Left colon (tissue), 2 donors: ENCODE data around the gene TLR4. TPM values are rescaled to one million over a fixed set of nuclear protein-coding genes. Genes with fewer than 3 reads are reported as not detected.
A peak's percentile ranks its signal among the peaks of the same experiment; 100 is the strongest.

ENCODE experiments used
- ATAC-seq: fragments of 200-7000 bp; cut with Tn5 transposase; one replicate; pipeline ENCODE4 v1.9.1; 2020; ENCODE audit warnings: mild to moderate bottlenecking, moderate library complexity
- DNase-seq, 2 donors: peaks; one replicate each; pipeline ENCODE4 v3.0.0-alpha.2; 2020
- intact Hi-C, 2 donors: fragments of 100-400 bp; cut with DNase I in 1 of 2; cut with micrococcal nuclease in 1 of 2; formaldehyde crosslinking; loops; one replicate each; pipeline versions ENCODE4 v1.11.2 to v1.14.0; 2022; cut with DNase I, micrococcal nuclease
- total RNA-seq, 2 donors: library from RNA; stranded (reverse); fragmentation: NEBNext Ultra II Directional; extraction: Animal tissue kit (Norgen Biotek cat#: 25700); gene quantifications; one replicate each; pipeline ENCODE4 v1.2.1, GENCODE V29; 2021
- donor health status: DM: no; HTN: no; CAD: no.
- donor health status: DM: yes; HTN: yes; CAD: no.

Gene TLR4
- total RNA-seq, 2 donors from 2014 or later, result 6.0 to 12.8 TPM

DNA sequence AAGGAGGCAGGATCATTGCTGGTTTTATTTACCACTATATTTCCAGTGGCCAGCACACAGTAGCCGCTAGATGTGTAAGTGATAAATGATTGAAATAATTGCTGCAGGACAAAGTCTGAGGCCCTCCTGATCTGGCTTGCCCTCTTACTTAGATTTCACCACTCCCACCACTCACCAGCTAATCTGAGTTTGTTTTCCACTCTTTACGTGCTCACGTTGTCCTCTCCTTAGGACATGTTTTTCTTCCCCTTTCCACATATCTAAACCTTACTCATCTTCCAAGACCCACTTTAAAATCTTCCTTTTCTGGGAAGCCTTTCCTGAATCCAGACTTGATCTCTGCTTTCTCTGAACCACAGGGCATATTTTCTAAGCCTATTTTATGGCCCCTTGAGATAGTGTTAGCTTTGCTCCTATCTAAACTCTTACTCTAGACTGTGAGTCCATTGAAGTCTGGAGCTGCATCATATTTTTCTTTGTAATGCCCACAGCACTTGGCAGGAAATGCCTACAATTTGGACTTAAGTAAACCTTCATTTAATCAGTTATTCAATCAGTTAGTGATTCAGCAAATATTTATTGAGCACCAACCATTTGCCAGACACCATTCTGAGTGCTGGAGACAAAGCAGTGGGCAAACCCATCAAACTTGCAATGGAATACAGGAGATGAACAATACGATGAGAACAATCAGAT, 2.4 kb downstream of the TLR4 start:
- DNase-seq (no peak), ATAC-seq (no peak)

GRCh38 chr9:117707561-117707960, 3.4 kb downstream of the TLR4 start:
- DNase-seq (no peak), ATAC-seq (no peak)
- intact Hi-C loops, result no loop called here

More for the DNA sequence above, 2.4 kb downstream of the TLR4 start:
- intact Hi-C loops, result no loop called here

- no peak for DNase-seq
- intact Hi-C loops, result no loop called here
- no peak for ATAC-seq
Observed at GRCh38 chr9:117709936-117710335, 5.7 kb downstream of the TLR4 start.

GRCh38 chr9:117714282-117714681, 10.1 kb downstream of the TLR4 start:
- ATAC-seq, result peak; percentile 31
- no peak for DNase-seq
- intact Hi-C loops, result no loop called here

GRCh38 chr9:117715411-117715989, 11.3 kb downstream of the TLR4 start:
- ATAC-seq, result no peak
- DNase-seq, result no peak
- intact Hi-C loops, result no loop called here

- ATAC-seq, result peak; percentile 85
- DNase-seq, result no peak
- intact Hi-C loops, result no loop called here
Observed at GRCh38 chr9:117718085-117718484, 13.9 kb downstream of the TLR4 start.

DNA sequence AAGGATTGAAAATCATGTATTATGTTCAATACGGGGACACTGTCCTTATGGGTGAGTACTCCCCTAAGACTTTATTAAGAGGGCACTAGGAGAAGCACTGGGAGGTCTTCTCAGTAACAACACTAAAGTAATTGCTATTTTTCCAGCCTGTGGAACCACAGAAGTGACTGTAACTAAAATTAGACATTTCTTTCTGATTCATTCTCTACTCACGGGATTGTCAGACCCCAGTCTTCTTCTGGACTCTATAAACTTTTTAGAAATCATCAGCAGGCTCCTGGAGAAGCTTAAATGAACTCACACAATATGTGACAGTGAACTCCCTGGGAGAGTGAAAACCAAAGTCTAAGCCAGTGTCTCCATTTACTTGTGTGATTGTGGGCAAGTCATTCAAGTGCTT, 14.5 kb downstream of the TLR4 start:
- no peak for DNase-seq
- intact Hi-C loops, result no loop called here
- ATAC-seq, result no peak

DNA sequence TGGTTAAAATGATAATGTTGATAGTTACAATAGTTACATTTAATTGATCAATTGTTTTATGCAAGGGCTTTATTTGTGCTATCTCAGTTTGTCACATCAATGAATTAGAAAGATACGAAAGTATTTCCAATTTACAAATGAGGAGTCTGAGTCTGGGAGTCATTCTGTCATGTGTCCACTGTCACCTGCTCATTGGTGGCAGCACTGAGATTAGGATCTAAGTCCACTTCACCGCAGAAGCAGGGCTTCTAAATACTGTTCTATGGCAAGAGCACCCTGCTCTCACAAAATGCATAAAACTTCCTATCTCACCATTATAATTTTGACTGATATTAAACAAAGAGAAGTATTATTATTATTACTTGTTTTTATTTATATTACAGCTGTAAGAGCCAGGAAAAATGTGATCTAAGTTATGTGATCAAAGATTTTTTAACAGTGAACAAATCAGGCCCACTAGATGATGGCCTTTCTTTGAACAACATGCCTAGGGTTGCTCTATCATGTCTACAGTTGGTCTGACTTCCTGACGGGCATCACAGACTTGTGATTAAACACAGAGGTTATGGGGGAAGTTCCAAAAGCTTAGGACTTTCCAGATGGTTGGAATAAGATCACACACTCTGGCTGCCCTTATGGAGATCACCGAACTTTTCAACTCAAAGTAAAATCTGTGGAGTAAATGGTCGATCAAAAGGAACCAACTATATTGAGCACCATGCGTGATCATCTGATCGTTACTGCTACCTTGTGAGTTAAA, 15.1 kb downstream of the TLR4 start:
- ATAC-seq (no peak), DNase-seq (no peak)
- intact Hi-C loops, result no loop called here

GRCh38 chr9:117720066-117720465, 15.9 kb downstream of the TLR4 start:
- intact Hi-C loops, result no loop called here
- DNase-seq (no peak), ATAC-seq (no peak)

- intact Hi-C loops, result no loop called here
- DNase-seq (peak in 1 of 2 donors; percentile 23), ATAC-seq (peak; percentile 70)
Observed at GRCh38 chr9:117720555-117720954, 16.4 kb downstream of the TLR4 start.

DNA sequence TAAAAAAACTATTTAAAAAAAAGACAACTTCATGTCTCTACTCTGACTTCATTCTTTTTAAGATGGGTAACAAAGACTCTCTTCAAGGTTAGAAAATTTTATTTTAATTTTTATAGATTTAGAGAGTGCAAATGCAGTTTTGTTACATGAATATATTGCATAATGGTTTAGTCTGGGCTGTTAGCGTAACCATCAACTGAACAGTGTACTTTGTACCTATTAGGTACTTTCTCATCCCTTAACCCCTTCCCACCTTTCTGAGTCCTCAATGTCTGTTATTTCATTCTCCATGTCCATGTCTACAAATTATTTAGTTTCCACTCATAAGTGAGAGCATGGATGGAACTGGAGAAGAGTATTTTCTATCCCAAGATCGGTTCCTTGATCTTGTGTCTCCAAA, 16.8 kb downstream of the TLR4 start:
- intact Hi-C loops, result no loop called here
- DNase-seq (no peak), ATAC-seq (peak; percentile 31)

DNA sequence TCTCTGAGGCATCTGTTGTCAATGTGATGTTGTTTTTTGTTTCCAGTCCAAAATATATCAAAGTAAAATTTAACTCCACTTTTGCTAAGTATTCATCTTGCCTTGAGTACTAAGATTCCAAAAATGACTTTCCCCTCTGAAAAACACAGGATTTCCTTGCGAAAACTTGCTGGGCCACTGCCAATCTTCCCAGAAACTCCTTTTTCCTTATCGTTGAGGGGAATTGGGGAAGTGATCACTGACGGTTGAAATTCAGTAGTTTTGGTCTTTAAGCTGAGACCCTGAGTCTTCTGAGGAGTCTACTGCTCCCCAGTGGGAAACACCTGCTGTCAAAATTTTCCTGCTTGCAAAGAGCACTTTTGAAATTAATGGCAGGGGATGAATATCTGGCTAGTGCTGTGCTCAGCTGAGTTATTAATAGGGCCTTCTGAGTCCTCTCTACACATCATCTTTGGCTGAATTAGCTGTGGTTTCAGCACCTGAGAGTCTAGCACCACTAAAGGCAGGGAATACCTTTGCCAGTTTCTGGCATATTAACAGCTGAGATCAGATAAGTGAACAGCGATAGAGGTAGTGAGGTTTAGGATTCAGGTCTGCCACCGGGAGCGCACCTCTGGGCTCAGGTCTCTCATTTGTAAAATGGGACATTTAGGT, 18.0 kb downstream of the TLR4 start:
- ATAC-seq (no peak), DNase-seq (no peak)
- intact Hi-C loops, result no loop called here

- ATAC-seq (peak; percentile 75), DNase-seq (peak; percentile 29 to 34)
- intact Hi-C loops, result no loop called here
Observed at GRCh38 chr9:117723986-117724625, 19.9 kb downstream of the TLR4 start.

DNA sequence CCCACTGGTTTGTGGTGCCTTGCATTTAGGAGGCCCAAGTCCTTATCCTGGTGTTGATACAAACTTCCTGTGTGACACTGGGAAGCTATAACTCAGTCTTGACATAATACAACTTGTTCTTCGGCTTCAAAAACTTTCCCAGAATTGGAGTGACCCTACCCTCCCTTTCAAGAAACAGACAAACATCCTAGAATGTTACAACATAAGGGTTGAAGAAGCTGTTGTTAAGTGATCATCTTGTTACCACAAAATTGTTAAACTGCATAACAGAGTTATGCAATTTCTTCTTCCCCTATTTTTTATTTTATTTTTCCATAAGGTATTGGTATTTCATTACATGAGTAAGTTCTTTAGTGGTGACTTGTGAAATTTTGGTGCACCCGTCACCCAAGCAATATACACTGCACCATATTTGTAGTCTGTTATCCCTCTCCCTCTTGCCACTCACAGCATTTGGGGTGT, 21.3 kb downstream of the TLR4 start:
- DNase-seq (no peak), ATAC-seq (no peak)
- intact Hi-C loops, result no loop called here

DNA sequence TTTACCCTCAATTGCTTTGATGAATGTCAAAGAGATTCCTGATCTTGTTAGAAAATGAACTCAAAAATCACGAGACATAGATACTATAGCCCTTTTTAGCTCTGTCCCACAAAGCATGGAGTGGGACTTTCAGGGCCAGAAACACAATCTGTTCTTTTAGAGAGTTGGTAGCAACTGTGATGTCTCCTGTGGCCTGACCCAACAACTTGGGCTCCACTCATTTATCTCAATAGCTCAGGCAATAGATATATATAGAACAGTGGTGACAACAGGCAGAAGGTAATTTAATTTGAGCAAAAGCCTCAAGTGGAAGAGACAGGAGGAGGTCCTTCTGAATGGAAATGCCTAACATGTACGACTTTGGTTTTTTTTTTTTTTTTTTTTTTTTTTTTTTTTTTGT, 25.2 kb downstream of the TLR4 start:
- intact Hi-C loops, result no loop called here
- ATAC-seq (no peak), DNase-seq (no peak)

GRCh38 chr9:117732494-117732893, 28.3 kb downstream of the TLR4 start:
- no peak for DNase-seq
- intact Hi-C loops, result no loop called here

GRCh38 chr9:117733465-117733864, 29.3 kb downstream of the TLR4 start:
- peak; percentile 97 for ATAC-seq
- peak; percentile 33 to 56 for DNase-seq
- intact Hi-C loops, result no loop called here

More at GRCh38 chr9:117732494-117732893, 28.3 kb downstream of the TLR4 start:
- ATAC-seq, result no peak

DNA sequence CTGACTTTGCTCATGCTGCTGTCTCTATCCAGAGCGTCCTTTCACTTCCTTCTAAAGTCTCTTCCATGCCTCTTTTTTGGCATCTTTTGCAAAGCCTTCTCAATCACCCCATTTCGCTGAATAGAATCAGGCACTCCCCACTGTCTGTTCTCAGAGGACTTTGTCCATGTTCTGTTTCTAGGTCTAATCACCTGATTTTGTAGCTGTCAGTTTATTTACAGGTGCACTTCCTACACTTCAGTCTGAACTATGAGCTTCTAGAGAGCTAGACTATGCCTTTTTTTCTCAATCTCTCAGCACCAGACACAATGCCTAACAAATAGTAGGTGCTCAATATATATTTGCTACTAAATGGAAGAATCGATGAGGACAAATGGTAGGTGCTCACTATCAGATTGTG, 29.9 kb downstream of the TLR4 start:
- ATAC-seq, result peak; percentile 74
- intact Hi-C loops, result no loop called here

More for the DNA sequence above, 29.9 kb downstream of the TLR4 start:
- DNase-seq, result no peak
